Measurements from ENCODE around the gene TSHR.

The TSHR gene

DNA sequence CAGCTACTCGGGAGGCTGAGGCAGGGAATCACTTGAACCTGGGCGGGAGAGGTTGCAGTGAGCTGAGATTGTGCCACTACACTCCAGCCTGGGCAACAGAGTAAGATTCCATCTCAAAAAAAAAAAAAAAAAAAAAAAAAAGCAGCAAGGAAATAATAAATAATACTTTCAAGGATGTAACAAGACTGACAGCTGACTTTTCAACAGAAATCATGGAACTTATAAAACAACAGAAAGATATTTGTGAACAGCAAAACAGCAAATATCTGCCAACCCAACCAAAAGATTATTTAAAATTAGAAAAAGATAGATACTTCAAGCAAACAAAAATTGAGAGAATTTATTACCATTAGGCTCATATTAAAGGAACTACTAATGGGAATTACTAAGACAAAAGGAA lies 115.1 kb downstream of the TSHR start:
- no peak overlapping the region for H3K27ac ChIP-seq
- H3K27me3 ChIP-seq: no peaks in the 10 kb centered on the region
- no peaks in the 10 kb centered on the region for H3K36me3 ChIP-seq
- no peak for DNase-seq
- H3K9me3 ChIP-seq: peaks cover 2 to 14% (median 4%) of the 10 kb centered on the region in 3 donors
- H3K4me3 ChIP-seq: no peak overlapping the region
- intact Hi-C loops (cut with DNase I; ENCODE audit: low total_unique reads): no loop called here
- no peak for TF ChIP-seq CTCF (IDR thresholded peaks at IDR 0.05)
- H3K4me1 ChIP-seq: no peaks in the 10 kb centered on the region

- Histone ChIP-seq H3K27ac (no peak overlapping the region), H3K4me3 (no peak overlapping the region), H3K36me3 (no peaks in the 10 kb centered on the region), H3K9me3 (no peaks in the 10 kb centered on the region), H3K27me3 (no peaks in the 10 kb centered on the region), H3K4me1 (no peaks in the 10 kb centered on the region)
- DNase-seq: no peak
- intact Hi-C loops (cut with DNase I; ENCODE audit: low total_unique reads): no loop called here
- no peak for TF ChIP-seq CTCF (IDR thresholded peaks at IDR 0.05)
Measured at GRCh38 chr14:81085596-81085995, 130.2 kb downstream of the TSHR start.

DNA sequence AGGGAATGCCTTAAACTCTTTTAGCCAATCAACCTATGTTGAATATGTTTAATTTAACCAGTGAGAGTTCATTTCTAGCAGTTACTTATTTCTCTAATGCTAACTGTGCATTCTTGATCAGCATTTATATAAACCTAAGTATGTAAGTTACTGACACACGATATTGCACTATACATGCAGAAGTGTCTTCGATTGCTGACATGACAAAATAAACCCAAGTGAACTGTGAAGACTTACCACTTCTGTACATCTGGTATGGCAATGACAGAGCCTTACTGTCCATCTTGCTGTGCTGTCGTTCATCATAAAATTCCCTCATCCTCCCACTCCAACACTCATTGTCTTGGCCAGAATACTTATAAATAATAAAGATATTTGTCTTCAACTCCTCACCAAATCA lies 131.8 kb downstream of the TSHR start:
- DNase-seq: no peak
- H3K27ac ChIP-seq: no peak overlapping the region
- no peak for TF ChIP-seq CTCF (IDR thresholded peaks at IDR 0.05)
- H3K9me3 ChIP-seq: no peaks in the 10 kb centered on the region
- no peaks in the 10 kb centered on the region for H3K4me1 ChIP-seq
- intact Hi-C loops (cut with DNase I; ENCODE audit: low total_unique reads): no loop called here
- no peaks in the 10 kb centered on the region for H3K27me3 ChIP-seq
- no peaks in the 10 kb centered on the region for H3K36me3 ChIP-seq
- no peak overlapping the region for H3K4me3 ChIP-seq

DNA sequence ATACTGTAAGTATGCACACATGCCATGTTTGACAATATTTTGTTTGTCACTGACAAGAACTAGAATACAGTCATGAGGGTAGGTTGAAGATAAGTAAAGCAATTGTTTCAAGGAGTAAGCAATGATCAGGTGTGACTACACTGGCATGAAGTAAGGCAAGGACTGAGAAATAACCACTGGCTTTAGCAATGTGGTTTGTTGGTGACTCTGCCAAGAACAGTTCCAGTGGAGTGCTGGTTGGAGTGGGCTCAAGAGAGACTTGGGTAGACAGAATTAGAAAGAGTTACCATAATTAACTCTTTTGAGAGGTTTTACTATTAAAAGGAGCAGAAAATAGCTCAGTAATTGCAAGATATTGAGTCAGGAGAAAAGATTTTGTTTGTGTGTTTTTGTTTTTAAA lies 135.7 kb downstream of the TSHR start:
- intact Hi-C loops (cut with DNase I; ENCODE audit: low total_unique reads): no loop called here
- Histone ChIP-seq H3K27me3 (no peaks in the 10 kb centered on the region), H3K4me1 (no peaks in the 10 kb centered on the region), H3K4me3 (no peak overlapping the region), H3K36me3 (no peaks in the 10 kb centered on the region), H3K9me3 (no peaks in the 10 kb centered on the region), H3K27ac (no peak overlapping the region)
- TF ChIP-seq CTCF (IDR thresholded peaks at IDR 0.05): no peak
- DNase-seq: no peak

- intact Hi-C loops (cut with DNase I; ENCODE audit: low total_unique reads): no loop called here
- no peak overlapping the region for H3K27ac ChIP-seq
- no peaks in the 10 kb centered on the region for H3K27me3 ChIP-seq
- no peaks in the 10 kb centered on the region for H3K36me3 ChIP-seq
- H3K4me3 ChIP-seq: no peak overlapping the region
- H3K9me3 ChIP-seq: no peaks in the 10 kb centered on the region
- TF ChIP-seq CTCF (IDR thresholded peaks at IDR 0.05): no peak
- H3K4me1 ChIP-seq: no peaks in the 10 kb centered on the region
- no peak for DNase-seq
Measured at GRCh38 chr14:81091660-81092059, 136.2 kb downstream of the TSHR start.

DNA sequence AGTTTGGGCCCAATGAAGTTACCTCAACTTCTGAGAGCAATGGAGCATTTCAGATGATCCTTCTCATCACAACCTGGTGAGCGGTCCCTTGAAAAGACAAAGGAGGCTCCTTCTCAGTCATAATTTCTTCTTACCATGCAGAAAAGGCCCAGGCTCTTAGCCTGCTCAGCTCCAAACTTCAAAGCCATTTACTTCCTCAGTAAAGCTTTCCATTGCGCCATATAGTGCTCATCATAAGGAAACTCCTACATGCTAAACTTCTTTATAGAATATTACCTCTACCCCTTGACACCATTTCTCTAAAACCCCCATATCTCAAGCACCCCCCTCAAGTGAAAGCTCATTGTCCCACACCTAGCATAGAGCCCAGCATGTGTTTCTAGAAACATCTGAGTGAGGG lies 138.2 kb downstream of the TSHR start:
- Histone ChIP-seq H3K27me3 (no peaks in the 10 kb centered on the region), H3K36me3 (no peaks in the 10 kb centered on the region), H3K4me1 (no peaks in the 10 kb centered on the region), H3K27ac (no peak overlapping the region), H3K9me3 (no peaks in the 10 kb centered on the region), H3K4me3 (no peak overlapping the region)
- DNase-seq: no peak
- intact Hi-C loops (cut with DNase I; ENCODE audit: low total_unique reads): no loop called here
- TF ChIP-seq CTCF (IDR thresholded peaks at IDR 0.05): no peak

Data from tibial artery (tissue), 4 donors.